Colon (tissue), 2 donors: ENCODE measurements around the gene TLL2.
A peak's percentile ranks its signal among the peaks of the same experiment; 100 is the strongest.

Experiments used
- FAIRE-seq: peaks from 2 replicates; lab custom pipeline; 2012; peaks lifted over from hg19 to GRCh38; lab: Jason Lieb, UNC
- donor health status: control.
- donor health status: control.

Gene TLL2

DNA sequence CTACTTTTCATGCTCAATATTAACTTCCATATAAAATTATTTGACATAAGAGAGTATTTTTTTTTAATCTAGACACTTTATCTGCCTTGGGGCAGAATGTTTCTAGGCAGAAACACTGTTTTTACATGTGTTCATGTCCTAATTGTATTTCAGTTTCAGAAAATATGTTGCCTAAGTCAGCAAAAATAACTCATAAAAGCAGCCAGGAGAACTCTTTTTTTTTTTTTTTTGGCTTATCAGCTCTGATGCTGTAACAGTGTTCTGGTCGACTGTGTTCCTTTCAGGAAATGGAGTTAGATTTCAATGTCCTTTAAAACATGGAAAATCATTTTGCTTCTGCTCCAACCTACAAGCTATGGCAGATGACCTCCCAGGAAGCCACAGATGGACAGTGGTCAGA is 91.7 kb downstream of the TLL2 start:
- no peak for FAIRE-seq

DNA sequence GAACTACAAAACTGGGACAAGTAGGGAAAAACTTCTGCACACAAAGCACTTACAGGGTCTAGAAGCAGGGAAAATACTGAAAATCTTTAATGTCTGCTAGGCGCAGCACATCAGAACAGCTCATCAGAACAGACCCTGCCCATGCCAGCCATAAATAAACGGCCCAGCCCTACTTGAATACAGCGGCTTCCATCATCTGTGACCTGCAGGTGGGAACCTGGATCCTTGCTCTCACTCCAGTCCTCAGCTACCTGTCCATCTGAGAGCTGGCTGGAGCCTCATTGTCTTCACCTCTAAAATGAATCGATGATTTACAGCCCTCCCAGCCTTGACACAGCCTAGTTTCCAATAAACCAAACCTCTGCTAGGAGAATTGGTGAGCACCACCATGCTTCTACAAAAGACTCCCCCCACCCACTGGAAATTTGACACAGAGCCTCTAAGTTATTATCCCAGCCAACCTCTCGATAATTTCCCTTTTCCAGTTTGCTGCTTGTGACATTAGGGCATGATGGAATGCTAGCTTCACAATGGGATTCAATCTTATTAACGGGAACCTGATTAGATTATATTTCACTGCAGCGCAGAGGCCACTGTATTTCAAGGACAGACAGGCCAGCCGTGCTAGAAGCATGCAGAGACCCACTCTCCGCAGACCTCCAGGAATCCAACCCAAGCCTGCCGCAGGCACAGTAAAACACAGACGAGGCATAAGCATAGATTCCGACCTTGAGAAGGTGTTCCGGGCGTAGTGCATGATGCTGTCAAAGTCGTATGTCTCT is 93.3 kb downstream of the TLL2 start:
- no peak for FAIRE-seq

DNA sequence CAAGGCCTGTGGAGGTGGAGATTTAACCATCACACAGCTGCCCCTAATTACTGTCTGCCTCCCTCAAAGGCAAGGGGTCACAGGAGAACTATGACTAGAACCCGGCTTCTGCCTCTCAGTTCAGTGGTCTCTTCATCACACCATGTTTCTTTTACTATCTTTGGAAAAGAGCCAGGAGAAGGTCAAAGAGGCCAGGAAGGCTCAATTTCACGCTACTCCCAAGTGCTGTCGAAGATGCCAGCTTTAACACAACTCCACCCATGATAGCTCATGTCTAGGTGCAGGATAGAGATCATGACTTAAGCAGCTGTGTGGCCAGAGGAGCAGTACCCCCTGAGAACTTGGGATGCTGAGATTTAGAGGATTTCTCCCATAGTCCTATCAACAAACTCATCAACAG is 94.4 kb downstream of the TLL2 start:
- no peak for FAIRE-seq

DNA sequence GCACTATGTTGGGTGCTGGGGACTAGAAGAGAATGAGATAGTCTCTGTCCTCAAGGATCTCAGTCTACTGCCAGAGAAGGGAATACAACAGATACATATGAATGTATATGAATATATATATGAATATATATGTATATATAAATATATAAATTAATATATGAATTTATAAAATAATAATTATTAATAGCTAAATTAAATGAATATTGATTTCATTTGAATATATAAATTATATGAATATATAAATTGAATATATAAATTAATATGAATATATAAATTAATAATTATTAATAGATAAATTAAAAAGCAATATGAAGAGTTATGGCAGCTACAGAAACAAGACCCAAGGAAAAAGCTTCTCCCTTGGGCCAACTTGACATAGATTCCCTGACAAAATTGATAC is 95.1 kb downstream of the TLL2 start:
- FAIRE-seq, result peak; percentile 55

DNA sequence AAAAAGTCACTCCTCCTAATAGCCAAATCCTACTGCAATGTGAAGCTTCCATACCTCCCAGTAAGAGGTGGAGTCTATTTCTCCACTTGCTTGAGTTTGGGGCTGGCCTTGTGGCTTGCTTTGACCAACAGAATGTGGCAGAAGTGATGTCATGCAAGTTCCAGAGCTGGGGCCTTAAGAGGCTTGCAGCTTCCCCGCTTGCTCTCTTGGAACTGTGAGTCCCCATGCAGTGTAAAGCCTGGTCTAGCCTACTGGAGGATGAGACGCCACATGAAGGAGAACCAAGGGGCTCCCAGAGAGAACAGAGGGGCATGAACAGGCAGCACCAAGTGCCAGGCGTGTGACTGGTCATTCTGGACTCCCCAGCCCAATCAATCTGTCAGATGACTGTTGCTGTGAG is 96.3 kb downstream of the TLL2 start:
- no peak for FAIRE-seq

DNA sequence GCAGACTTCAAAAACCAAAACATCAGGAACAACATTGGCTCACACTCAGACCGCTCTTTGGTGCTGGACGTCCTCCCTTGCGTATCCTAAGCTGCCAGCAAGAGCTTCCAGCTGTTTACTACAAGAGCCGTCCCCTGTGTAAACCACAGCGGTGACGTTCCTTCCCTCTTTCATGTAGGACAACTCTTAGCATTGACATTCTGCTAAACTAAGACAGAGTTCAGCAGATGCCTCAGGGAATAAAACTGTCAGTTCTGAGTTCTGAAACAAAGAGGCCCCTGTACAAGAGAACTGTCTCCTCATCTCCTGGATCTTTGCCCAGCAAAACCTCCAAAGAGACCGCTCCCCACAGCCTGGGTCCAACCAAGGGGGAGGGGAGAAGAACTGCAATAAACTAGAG is 97.1 kb downstream of the TLL2 start:
- FAIRE-seq, result no peak

DNA sequence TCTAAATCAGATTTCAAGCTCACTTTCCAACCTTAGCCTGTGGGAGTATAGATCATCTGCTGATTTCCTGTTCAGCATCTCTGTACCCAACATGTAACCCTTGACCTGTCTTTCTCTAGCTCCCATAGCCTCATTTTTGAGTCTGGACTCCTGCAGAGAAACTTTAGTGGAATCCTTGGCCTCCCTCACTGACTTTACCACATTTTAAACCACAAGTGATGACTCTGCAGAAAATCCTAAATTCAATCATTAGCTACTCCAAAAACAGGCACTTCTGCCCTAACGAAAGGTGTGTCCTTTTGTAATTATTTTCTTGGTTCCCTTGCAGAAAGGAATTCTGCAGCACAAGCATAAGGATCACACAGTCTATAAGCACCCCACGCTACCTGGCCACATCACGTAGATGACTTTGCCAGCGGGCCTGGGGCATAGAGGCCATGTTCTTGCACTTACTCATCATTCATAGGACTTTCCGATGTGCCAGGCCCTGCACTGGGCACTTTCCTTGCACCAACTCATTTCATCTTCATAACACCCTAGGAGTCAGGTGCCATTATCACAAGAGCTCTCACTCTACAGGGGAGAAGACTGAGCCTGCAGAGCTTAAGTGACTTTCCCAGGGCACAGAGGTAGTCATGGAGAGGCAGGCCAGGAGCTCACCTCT is 97.7 kb downstream of the TLL2 start:
- FAIRE-seq, result no peak

DNA sequence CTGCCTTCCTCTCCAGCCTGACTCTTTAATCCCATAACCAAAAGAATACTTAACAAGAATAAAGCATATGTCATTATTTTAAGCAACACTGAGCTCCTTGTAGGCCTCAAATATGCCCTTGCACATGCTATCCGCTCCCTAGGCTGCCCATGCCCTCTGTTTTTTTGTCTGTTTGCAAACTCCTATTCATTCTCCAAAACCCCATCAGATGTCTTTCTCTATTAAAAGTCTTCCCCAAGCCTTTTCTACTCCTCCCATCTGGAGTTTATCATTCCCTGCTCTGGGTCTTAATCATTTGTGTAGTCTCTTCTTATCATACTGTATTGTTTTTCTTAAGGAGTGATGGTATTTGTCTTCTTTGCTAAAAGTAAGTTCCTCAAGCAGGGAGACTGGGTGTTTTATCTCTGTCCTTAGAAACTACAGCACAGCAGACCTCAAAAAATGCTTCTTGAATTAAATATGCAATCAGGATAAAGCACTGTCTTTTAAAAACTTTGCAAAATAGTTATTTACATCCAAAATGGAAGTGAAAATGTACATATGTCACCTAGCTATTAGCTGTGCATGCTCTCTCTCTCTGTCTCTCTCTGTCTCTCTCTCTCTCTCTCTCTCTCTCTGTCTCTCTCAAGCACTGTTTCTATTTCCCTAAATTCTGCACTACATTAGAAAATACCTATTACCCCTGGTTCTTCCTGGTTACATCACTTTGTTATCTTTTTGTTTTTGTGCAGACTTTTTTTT is 98.4 kb downstream of the TLL2 start:
- no peak for FAIRE-seq

DNA sequence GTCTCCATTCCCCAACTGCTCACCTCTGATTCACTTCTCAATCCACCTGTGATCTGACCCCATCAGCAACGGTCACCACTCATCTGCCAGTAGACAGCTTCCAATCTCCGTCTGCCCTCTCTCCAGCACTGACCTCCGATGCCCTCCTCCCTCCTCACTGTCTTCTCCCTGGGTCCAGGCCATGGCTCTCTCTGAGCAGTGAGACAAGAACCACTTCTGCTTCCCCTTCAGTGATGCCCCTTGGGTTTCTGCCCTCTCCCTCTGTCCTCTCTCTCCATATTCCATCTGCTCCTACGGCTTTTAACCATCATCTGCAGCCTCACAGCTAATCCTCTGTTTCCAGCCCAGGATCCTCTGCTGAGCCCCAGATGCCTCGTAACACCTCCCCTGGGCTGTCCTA is 99.4 kb downstream of the TLL2 start:
- no peak for FAIRE-seq

DNA sequence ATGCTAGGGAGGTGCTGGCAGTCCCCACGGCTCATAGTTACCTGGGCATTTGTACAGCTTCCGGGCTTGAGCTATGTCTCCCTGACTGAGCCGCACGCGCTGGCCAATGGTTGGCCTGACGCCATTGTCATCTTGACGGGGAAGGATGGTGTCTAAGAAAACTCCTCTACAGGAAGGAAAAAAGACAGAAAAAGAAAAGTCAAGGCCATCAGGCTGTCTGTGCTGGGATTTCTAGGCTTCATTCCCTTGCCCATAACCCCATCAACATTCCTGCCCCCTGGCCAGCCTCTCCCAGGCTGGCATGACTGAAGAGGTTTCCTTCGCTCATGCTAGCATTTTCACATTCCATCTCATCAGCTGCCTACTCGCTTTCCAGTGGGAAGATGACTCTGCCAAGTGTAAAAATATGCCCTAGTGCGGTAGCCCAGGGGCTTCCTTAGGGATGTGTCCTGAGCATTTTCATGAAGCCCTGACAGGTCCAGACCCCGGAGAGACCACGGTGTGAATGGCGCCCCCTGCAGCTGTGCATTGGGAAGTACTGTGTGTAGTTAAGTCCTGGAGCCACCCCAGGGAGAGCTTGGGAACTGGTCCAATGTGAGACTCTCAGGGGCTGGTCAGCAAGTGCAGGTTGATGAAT is 100.5 kb downstream of the TLL2 start:
- no peak for FAIRE-seq

DNA sequence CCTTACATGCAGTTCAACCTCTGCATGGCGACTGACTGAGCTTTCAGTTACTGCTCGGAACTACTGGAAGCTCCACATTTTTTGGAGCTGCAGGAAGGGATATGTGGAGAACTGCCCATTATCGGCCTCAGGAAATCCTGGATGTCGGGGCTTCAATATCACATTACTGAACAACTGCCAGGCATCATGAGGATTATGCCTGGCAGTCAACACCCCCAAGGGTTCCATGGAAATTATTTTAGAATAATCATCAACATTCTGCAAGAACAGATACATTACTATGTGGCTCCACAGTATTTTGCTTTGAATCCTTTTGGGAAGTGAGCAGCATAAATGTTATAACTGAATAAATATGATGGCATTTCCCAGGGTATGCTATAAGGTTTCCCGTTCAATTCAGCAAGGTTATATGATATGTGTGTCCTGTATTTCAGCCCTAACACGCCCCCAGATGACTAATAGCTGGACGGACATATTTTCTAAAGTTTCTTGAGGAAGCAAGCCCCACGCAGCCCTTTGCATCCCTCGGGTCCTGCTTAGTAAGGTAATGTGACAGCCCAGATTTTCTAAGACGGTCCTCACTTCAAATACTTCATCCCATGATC is 101.9 kb downstream of the TLL2 start:
- no peak for FAIRE-seq

DNA sequence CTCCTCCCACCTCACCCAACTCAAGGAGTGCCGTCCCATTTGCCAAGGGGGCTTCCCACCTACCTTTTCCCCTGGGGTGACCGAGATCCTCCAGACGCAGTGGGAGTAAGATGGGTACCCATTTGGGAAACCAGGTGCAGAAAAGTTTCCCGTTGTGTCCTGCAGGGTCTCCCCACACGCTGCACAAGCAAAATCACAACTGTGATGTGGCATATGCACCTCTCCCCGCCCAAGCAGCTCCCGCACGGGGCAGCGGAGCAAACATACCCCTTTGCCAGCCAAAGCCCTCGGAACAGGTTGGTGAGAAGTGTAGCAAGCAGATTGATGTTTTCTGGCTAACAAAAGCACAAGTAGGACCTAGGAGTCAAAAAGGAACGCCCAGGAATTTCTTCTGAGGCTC is 103.4 kb downstream of the TLL2 start:
- FAIRE-seq, result no peak

DNA sequence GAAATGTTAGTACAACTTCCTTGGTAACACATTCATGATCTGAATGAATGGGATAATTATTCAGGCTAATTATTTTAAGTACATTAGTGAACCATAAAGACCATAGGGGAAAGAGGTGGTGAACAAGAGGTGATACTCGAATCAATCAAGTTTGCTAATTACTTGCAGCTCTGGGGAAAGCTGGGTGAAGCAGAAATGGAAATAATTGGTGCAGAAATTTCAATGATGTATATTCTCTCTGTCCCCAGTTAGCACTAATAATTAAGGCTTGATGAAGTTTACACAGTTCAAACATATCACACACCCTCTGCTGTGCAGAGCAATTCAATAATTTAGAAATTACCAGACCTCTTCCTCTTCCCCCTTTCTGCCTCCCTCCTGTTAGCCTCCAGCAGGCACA is 105.5 kb downstream of the TLL2 start:
- FAIRE-seq, result no peak

DNA sequence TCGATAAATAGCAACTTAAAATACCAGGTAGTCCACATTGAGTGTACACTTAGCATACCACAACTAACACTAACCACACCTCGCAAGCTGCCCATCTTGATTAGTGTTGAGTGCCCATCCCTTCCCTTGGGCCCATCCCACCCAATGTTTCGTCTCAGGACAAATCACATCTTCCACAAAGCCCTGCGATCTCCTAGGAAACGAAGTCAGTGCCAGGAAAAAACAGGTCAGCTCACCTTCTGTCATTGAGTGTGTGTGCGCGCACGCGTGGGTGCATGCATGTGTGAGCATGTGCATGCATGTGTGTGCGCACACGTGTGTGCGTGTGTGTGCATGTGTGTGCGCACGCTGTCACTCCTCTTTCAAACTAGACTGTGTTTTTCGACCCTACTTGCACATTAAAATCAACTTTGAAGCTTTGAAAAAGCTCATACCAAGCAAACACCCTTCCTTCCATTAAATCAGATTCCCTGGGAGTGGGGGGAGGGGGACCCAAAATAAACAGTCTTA is 106.1 kb downstream of the TLL2 start:
- FAIRE-seq, result no peak

DNA sequence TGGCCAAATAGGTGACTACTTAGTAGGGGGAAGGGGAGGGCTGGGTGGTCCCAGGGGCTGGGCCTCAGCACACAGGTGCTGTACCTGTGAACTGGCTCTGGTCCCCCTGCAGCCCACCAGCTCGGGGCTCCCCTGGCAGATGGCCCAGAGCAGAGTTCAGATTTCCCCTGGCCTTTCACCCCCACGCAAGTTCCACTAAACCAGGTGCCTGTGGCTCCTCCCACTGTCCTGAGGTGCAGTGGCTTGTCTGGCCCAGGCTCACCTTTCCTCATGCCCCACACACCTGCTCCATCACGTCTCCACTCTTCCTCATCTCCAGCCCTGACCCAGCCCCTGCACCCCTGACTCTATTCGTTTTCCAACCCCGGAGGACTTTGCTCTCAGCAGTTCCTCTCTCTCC is 107.6 kb downstream of the TLL2 start:
- FAIRE-seq, result no peak

DNA sequence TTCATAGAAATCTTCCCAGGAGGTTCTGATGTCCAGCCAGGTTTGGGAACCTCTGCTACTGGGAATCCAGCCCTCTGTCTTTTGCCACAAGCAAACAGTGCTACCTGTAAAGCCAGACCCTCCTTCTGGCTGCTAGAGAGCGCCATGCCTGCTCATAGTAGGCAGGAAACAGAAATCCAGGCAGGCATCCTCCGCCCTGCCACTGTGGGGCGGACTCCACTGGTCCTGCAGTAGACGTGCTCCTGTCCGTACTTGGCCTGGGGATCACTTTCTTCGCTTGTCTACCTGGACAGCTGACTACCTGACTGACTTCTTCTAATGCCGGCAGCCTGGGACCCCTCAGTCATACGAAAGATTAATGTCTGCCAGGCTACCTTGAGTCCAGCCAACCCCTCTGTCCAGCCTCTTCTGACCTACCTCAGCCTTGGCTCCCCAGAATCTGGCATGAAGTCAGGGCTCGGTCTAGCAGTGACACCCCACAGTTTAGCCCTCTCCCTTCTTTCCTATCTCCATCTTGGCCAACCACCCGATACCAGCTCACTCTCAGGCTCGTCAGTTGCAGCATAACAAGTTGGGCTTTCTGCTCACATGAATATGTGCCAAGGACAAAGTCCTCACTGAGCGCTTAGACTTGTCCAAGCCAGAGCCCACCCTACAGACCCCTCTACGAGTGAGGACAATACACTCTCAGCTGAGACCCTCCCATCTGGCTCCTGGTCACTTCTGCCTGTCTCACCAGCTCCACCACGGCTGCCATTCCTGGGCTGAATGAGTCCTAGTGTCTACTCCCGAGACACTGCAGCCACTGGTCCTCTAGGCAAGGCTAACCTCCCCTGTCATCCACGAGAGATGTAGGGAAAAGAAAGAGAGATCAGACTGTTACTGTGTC is 111.1 kb downstream of the TLL2 start:
- FAIRE-seq, result no peak

DNA sequence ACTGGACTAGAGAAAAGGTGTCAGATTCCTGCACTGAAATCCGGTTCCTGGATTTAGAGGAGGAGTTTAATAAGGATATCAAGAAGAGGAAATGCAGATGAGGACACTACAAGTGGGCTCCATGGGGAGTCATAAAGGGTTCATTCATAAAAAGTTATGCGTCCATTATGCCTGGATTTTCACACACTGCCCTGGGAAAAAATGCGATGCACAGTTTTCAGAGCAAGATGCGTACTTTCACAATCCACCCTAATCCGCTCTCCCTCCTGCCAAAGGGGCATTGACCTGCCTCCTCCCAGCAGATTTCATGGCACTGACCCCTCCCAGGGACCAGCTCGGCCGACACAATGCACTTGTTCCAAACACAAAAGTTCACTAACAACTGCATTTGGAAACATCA is 112.7 kb downstream of the TLL2 start:
- FAIRE-seq, result no peak

DNA sequence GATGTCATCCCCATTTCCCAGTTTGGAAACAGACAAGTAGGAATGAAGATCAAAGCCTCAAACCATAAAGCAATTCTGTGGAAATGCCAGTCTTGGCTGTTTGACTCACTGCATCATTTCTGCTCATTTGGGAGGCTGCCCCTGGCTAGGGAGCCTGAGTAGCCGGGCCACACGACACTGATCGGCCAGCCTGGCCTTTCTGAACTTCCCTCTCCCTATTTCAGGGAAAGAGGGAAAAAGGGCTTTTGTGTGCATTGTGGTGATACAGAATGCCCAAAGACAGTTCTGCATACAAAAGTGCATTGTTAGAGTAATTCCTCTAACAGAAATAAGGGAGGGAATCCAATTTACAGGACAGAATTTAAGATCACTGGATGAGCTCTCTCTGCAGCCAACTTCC is 113.3 kb downstream of the TLL2 start:
- FAIRE-seq, result no peak

DNA sequence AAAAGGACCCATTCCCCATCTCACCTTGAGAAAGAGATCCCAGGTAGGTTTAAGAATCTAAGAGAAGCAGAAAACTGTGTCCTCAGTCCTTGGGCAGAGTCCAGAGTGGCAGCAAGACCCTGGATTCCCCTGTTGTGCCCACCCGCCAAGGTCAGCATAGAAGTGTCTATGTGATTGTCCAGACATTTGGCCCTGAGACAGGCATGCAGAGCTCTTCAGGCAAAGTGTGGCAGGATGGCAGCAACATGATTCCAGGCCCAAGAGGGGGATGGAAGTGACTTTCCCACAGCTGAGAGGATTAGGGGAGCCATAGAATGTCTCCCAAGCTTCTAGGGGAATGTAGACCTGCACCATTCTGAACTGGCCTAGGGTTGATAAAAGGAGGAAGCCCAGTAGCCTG is 115.8 kb downstream of the TLL2 start:
- FAIRE-seq, result no peak

DNA sequence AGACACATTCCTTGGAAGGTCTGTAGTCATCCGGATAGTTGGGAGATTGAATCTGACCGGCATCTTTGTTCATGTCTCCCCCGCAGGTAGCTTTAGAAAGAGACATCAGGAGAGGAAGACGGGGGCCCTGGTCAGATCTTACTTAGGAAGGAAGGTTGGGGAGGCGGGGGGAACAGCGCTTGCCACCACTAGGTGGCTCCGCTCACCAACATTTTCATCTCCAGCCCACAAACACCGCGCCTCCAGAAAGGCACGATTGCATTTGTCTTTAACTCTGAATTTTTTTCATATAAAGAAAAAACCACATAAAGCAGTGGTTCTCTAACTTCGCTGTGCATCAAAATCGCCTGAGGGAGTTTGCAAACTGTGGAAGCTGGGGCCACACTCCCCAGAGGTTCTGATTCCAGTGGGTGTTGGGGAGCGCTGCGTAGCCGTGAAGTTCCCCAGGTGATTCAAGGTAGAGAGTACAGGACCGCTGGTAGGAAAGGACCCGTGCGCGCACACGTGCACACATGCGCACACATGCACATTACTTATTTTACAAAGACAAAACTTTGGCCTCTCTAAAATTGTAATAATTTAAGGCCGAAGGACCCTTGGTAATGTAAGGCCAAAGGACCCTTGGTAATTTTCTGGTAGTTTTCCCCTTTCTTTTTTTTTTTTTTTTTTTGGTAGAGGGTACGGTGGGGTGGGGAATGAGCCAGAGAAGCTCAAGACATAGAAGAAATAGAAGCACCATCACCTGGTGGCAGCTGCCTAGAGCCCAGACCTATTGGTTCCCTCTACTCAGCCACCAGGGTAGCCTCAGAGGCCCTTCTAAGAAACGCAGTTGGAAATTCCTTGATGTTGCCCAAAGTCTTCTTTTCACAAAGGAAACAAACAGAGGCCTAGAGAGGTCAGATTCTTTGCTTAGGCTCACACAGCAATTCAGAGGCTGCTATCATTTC is 117.5 kb downstream of the TLL2 start:
- FAIRE-seq, result no peak
